Central memory CD8-positive, alpha-beta T cell (primary cell): ENCODE measurements around the gene PRR36.

Experiments used
- ATAC-seq: fragments of 150-1000 bp; cut with Tn5 transposase; replicated peaks from 2 replicates; pipeline ENCODE4 v1.10.0; 2022; ENCODE audit warnings: mild to moderate bottlenecking, moderate FRiP score, moderate number of reproducible peaks; ENCODE audit not compliant: poor library complexity, severe bottlenecking; ENCODE audit errors: extremely low read depth
- DNase-seq, 2 donors: peaks; one replicate each; pipeline ENCODE4 v3.0.0; 2021; ENCODE audit warnings: low spot score in 2 of 2
- H3K27ac Mint-ChIP-seq: one replicate; pipeline ENCODE4 v1.8.0; 2022; ENCODE audit warnings: low read depth, mild to moderate bottlenecking, moderate library complexity, mixed read lengths
- H3K27me3 Mint-ChIP-seq: one replicate; pipeline ENCODE4 v1.8.0; 2022; ENCODE audit warnings: mixed read lengths
- H3K36me3 Mint-ChIP-seq: one replicate; pipeline ENCODE4 v1.8.0; 2022; ENCODE audit warnings: mild to moderate bottlenecking, moderate library complexity, mixed read lengths; ENCODE audit not compliant: insufficient read depth
- H3K4me1 Mint-ChIP-seq: one replicate; pipeline ENCODE4 v1.8.0; 2022; ENCODE audit warnings: mixed read lengths
- H3K4me3 Mint-ChIP-seq: one replicate; pipeline ENCODE4 v1.8.0; 2022; ENCODE audit warnings: mild to moderate bottlenecking, moderate library complexity, mixed read lengths
- H3K9me3 Mint-ChIP-seq: one replicate; pipeline ENCODE4 v1.8.0; 2022; ENCODE audit warnings: mixed read lengths

The PRR36 gene

GRCh38 chr19:7870571-7871436 lies 3.4 kb downstream of the PRR36 start:
- Mint-ChIP-seq H3K27ac (no peak overlapping the region), H3K9me3 (peaks cover 9% of the 10 kb centered on the region), H3K4me1 (peaks cover 23% of the 10 kb centered on the region), H3K36me3 (peaks cover 6% of the 10 kb centered on the region), H3K27me3 (peaks cover 35% of the 10 kb centered on the region), H3K4me3 (peak overlapping the region; percentile 79)
- DNase-seq (peak in 1 of 2 donors; percentile 30), ATAC-seq (no peak)

DNA sequence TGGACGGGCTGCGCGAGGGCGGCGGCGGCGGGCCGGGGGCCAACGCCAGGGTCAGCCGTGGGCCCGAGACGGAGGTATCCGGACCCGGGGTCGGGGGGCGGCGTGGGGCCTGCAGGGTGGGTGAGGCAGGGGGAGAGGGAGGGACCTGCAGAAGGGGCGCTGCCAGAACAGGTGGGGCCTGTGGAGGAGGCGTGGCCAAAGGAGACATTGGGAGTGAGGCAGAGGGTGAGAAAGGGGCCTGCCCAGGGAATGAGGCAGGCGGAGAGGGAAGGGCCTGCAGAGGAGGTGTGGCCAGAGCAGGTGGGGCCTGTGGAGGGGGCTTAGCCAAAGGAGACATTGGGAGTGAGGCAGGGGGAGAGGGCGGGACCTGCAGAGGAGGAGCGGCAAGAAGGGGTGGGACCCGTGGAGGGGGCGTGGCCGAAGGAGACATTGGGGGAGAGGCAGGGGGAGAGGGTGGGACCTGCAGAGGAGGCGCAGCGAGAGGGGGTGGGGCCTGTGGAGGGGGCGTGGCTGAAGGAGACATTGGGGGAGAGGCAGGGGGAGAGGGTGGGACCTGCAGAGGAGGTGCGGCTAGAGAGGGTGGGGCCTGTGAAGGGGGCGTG lies 4.2 kb downstream of the PRR36 start:
- peaks cover 6% of the 10 kb centered on the region for H3K36me3 Mint-ChIP-seq
- peaks cover 43% of the 10 kb centered on the region for H3K27me3 Mint-ChIP-seq
- DNase-seq (peak in 1 of 2 donors; percentile 45), ATAC-seq (peak; percentile 5)
- no peak overlapping the region for H3K27ac Mint-ChIP-seq
- H3K4me3 Mint-ChIP-seq = peak overlapping the region; percentile 79
- peaks cover 9% of the 10 kb centered on the region for H3K9me3 Mint-ChIP-seq
- H3K4me1 Mint-ChIP-seq = peaks cover 30% of the 10 kb centered on the region

GRCh38 chr19:7869453-7869909 lies 4.7 kb downstream of the PRR36 start:
- Mint-ChIP-seq H3K27me3 (peaks cover 47% of the 10 kb centered on the region), H3K36me3 (peaks cover 6% of the 10 kb centered on the region)

GRCh38 chr19:7868671-7869452 lies 5.3 kb downstream of the PRR36 start:
- peak overlapping the region; percentile 53 for H3K27ac Mint-ChIP-seq
- peak overlapping the region; percentile 79 for H3K4me3 Mint-ChIP-seq

More at GRCh38 chr19:7869453-7869909, 4.7 kb downstream of the PRR36 start:
- Mint-ChIP-seq H3K4me3 (peak overlapping the region; percentile 79), H3K27ac (no peak overlapping the region), H3K4me1 (peaks cover 33% of the 10 kb centered on the region), H3K9me3 (peaks cover 9% of the 10 kb centered on the region)
- DNase-seq (peak; percentile 81 to 87), ATAC-seq (peak; percentile 50)

GRCh38 chr19:7868326-7868670 lies 5.9 kb downstream of the PRR36 start:
- H3K4me1 Mint-ChIP-seq = peaks cover 33% of the 10 kb centered on the region
- H3K36me3 Mint-ChIP-seq = peaks cover 6% of the 10 kb centered on the region
- H3K27ac Mint-ChIP-seq = peak overlapping the region; percentile 53
- H3K4me3 Mint-ChIP-seq = peak overlapping the region; percentile 79
- DNase-seq = no peak
- no peak for ATAC-seq
- H3K27me3 Mint-ChIP-seq = peaks cover 43% of the 10 kb centered on the region
- H3K9me3 Mint-ChIP-seq = peaks cover 9% of the 10 kb centered on the region

More at GRCh38 chr19:7868671-7869452, 5.3 kb downstream of the PRR36 start:
- Mint-ChIP-seq H3K36me3 (peaks cover 6% of the 10 kb centered on the region), H3K4me1 (peaks cover 33% of the 10 kb centered on the region), H3K9me3 (peaks cover 9% of the 10 kb centered on the region), H3K27me3 (peaks cover 47% of the 10 kb centered on the region)
- ATAC-seq (peak; percentile 85), DNase-seq (peak; percentile 81 to 84)

GRCh38 chr19:7867092-7867844 lies 6.9 kb downstream of the PRR36 start:
- H3K4me3 Mint-ChIP-seq = no peak overlapping the region
- peaks cover 6% of the 10 kb centered on the region for H3K36me3 Mint-ChIP-seq
- peaks cover 36% of the 10 kb centered on the region for H3K27me3 Mint-ChIP-seq
- H3K9me3 Mint-ChIP-seq = peaks cover 9% of the 10 kb centered on the region
- no peak for ATAC-seq
- DNase-seq = no peak
- H3K27ac Mint-ChIP-seq = no peak overlapping the region
- peaks cover 33% of the 10 kb centered on the region for H3K4me1 Mint-ChIP-seq

DNA sequence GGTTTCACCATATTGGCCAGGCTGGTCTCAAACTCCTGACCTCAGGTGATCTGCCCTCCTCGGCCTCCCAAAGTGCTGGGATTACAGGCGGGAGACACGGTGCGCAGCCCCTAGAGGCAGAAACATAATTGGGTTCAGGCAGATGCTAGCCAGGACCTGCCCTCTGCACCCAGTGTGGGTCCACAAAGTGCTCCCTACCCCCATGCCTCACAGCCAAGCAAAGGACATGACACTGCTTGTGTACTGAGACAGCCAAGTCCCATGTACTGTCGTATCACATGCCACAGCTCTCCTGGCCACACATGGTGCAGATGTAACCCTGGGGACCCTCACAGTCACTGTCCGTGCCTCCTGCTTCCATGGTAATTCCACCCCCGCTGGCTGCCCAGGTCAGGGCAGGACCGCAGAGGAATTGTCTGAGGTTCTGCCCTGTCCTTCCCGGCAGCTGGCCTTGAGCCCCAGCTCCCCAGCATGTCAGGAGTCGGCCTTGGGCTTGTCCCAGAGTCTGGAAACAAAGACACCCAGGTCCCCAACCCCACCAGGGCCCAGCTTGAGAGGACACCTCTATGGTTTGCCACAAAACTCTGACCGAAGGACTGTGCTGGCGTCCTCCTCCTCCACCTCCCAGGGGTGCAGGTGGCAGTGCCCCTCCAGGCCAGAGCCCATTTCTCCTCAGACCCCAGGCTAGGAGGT lies 7.6 kb downstream of the PRR36 start:
- H3K27me3 Mint-ChIP-seq = peaks cover 29% of the 10 kb centered on the region

DNA sequence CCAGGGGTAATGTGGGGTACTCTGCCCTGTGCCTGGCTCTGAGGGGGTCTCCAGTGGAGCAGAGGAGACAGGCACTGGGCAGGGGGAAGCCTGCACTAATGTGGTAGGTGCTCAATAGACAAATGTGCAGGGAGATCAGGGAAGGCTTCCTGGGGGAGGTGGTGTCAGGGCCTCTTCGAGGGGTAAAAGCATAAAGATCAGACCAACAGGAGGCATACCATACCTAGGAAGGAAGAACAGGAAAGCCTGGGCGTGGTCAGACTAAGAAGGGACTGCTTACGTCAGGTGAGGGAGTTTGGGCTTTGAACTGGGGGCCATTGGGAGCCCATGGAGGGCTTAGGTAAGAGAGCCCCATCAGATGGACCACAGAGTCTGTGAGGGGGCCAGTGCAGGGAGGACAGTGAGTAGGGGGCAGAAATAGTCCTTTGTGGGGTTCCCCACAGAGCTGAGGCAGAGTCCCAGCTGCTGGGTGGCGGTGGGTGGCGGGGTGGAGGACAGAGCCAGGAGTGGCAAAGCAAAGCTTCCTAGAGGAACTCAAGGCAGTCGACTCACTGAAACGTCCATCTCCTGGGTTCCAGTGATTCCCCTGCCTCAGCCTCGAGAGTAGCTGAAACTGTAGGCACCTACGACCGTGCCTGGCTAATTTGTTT lies 8.8 kb downstream of the PRR36 start:
- H3K9me3 Mint-ChIP-seq = no peaks in the 10 kb centered on the region
- H3K4me1 Mint-ChIP-seq = peaks cover 18% of the 10 kb centered on the region
- DNase-seq (no peak), ATAC-seq (no peak)
- H3K27me3 Mint-ChIP-seq = peaks cover 32% of the 10 kb centered on the region
- peaks cover 5% of the 10 kb centered on the region for H3K36me3 Mint-ChIP-seq
- peak overlapping the region; percentile 12 for H3K4me3 Mint-ChIP-seq
- peak overlapping the region; percentile 16 for H3K27ac Mint-ChIP-seq

More for the DNA sequence above, 7.6 kb downstream of the PRR36 start:
- Mint-ChIP-seq H3K27ac (no peak overlapping the region), H3K4me1 (peaks cover 27% of the 10 kb centered on the region), H3K36me3 (peaks cover 5% of the 10 kb centered on the region), H3K4me3 (no peak overlapping the region), H3K9me3 (peaks cover 6% of the 10 kb centered on the region)
- ATAC-seq (no peak), DNase-seq (no peak)

DNA sequence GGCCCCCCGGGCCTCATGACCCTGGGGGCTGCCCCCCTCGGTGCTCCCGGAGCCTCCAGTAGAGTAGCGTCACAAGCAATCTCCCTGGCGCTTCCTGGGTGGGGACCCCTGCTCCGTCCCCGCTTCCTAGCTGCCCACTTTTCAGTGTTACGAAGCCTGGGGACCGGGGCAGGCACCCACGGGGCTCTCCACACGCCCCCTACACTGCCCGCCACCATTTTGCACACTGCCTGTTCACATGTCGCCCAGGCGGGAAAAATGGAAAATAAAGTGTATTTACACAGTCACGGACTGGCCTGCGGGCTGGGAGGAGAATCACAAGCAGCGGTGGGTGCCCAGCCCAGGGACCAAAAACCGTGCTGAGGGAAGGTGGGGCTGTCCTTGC lies 9.5 kb downstream of the PRR36 start:
- DNase-seq (no peak), ATAC-seq (no peak)
- Mint-ChIP-seq H3K27me3 (peaks cover 36% of the 10 kb centered on the region), H3K9me3 (no peaks in the 10 kb centered on the region), H3K4me3 (no peak overlapping the region), H3K27ac (no peak overlapping the region), H3K4me1 (peaks cover 18% of the 10 kb centered on the region), H3K36me3 (peaks cover 5% of the 10 kb centered on the region)

GRCh38 chr19:7863971-7864689 lies 10.1 kb downstream of the PRR36 start:
- Mint-ChIP-seq H3K4me3 (peak overlapping the region; percentile 13), H3K9me3 (no peaks in the 10 kb centered on the region), H3K36me3 (peaks cover 5% of the 10 kb centered on the region), H3K27me3 (peaks cover 36% of the 10 kb centered on the region), H3K27ac (no peak overlapping the region), H3K4me1 (peaks cover 18% of the 10 kb centered on the region)
- ATAC-seq (no peak), DNase-seq (no peak)
